Cerebellar cortex (tissue), 1 donor: ENCODE measurements around the gene TCHP.
A peak's percentile ranks its signal among the peaks of the same experiment; 100 is the strongest.
"Not testable (repeated sequence)": the region's sequence is repeated elsewhere in the genome, so short reads cannot be mapped to it uniquely, and the experiment has no call there.

Source experiments
- DNase-seq: peaks from one replicate; pipeline ENCODE4 v3.0.0-alpha.2; 2015; ENCODE audit warnings: low spot score

Gene TCHP

GRCh38 chr12:109899783-109900751 is at the start of gene TCHP:
TCHP (plus strand) TSS chr12:109900274; CDS start chr12:109903027, 2,753 bp downstream.
- peak; percentile 88 for DNase-seq

GRCh38 chr12:109850518-109850917 is 49.6 kb upstream of the TCHP start:
- not testable (repeated sequence) for DNase-seq

GRCh38 chr12:109855377-109855776 is 44.7 kb upstream of the TCHP start:
- no peak for DNase-seq

- DNase-seq: no peak
Measured at GRCh38 chr12:109857715-109858114, 42.4 kb upstream of the TCHP start.

GRCh38 chr12:109858764-109859163 is 41.3 kb upstream of the TCHP start:
- no peak for DNase-seq

- no peak for DNase-seq
Measured at GRCh38 chr12:109860977-109861376, 39.1 kb upstream of the TCHP start.

- no peak for DNase-seq
Measured at GRCh38 chr12:109861689-109862314, 38.3 kb upstream of the TCHP start.

GRCh38 chr12:109862491-109862890 is 37.6 kb upstream of the TCHP start:
- not testable (repeated sequence) for DNase-seq

GRCh38 chr12:109863847-109864712 is 36.0 kb upstream of the TCHP start:
- DNase-seq: no peak

GRCh38 chr12:109864916-109865315 is 35.2 kb upstream of the TCHP start:
- no peak for DNase-seq

GRCh38 chr12:109868182-109869051 is 31.7 kb upstream of the TCHP start:
- no peak for DNase-seq

- DNase-seq: no peak
Measured at GRCh38 chr12:109870648-109871047, 29.4 kb upstream of the TCHP start.

GRCh38 chr12:109871668-109872314 is 28.3 kb upstream of the TCHP start:
- no peak for DNase-seq

GRCh38 chr12:109873653-109874052 is 26.4 kb upstream of the TCHP start:
- no peak for DNase-seq

GRCh38 chr12:109875572-109876131 is 24.4 kb upstream of the TCHP start:
- DNase-seq: no peak

GRCh38 chr12:109876406-109876805 is 23.7 kb upstream of the TCHP start:
- DNase-seq: no peak

GRCh38 chr12:109877504-109878246 is 22.4 kb upstream of the TCHP start:
- DNase-seq: no peak

- DNase-seq: no peak
Measured at GRCh38 chr12:109878247-109878625, 21.8 kb upstream of the TCHP start.

GRCh38 chr12:109878749-109879148 is 21.3 kb upstream of the TCHP start:
- DNase-seq: no peak
